SK-N-SH (cell line): Measurements from ENCODE around the gene INHBB. TPM values are rescaled to one million over a fixed set of nuclear protein-coding genes. Genes with fewer than 3 reads are reported as not detected.

Experiments
- CTCF ChIA-PET: fragments of 300-600, 350-600 bp; formaldehyde crosslinking; extraction: SDS; loops from one replicate; lab custom pipeline; 2021; lab: Yijun Ruan, JAX
- POLR2A ChIA-PET: fragments of 350-600 bp; sonication (Branson Sonifier 250); formaldehyde crosslinking; extraction: SDS; loops from one replicate; lab custom pipeline; 2020; ENCODE audit warnings: antibody characterized with exemption, inconsistent platforms; lab: Yijun Ruan, JAX
- DNase-seq: peaks from one replicate; pipeline ENCODE4 v3.0.0; 2012
- H2AFZ ChIP-seq: fragments of 200-600 bp; sonication (generic); 2 replicates; pipeline ENCODE4 v1.8.1; 2016; ENCODE audit warnings: antibody characterized with exemption, mild to moderate bottlenecking, low read depth
- H3F3A ChIP-seq: fragments of 200-600 bp; sonication (generic); replicated peaks from 2 replicates; pipeline ENCODE3; 2016; ENCODE audit warnings: antibody characterized with exemption, mild to moderate bottlenecking; ENCODE audit not compliant: insufficient read depth
- H3K27ac ChIP-seq, 2 experiments: fragments of 200-500 bp in 1 of 2; fragments of 200-600 bp in 1 of 2; sonication (Bioruptor generic) in 1 of 2; sonication (generic), shearing (Covaris generic) in 1 of 2; 2 replicates each; pipeline versions ENCODE4 v1.5.1 to v1.6.1; 2014 to 2016; ENCODE audit warnings: low read depth in 2 of 2, inconsistent platforms in 1 of 2, low read length in 1 of 2, mild to moderate bottlenecking in 1 of 2, mixed read lengths in 1 of 2
- H3K27me3 ChIP-seq: fragments of 200-600 bp; sonication (generic), shearing (Covaris generic); 2 replicates; pipeline ENCODE4 v1.6.1; 2016; ENCODE audit warnings: mixed run types; ENCODE audit not compliant: insufficient read depth
- H3K36me3 ChIP-seq, 2 experiments: fragments of 200-500 bp in 1 of 2; fragments of 200-600 bp in 1 of 2; sonication (Bioruptor generic) in 1 of 2; sonication (generic) in 1 of 2; replicated peaks in 1 of 2; 2 replicates each; pipeline versions ENCODE3 to v1.5.1; 2014 to 2016; ENCODE audit warnings: low read length in 1 of 2, mild to moderate bottlenecking in 1 of 2; ENCODE audit not compliant: insufficient read depth in 2 of 2, control insufficient read depth in 1 of 2
- H3K4me1 ChIP-seq, 2 experiments: fragments of 200-500 bp in 1 of 2; fragments of 200-600 bp in 1 of 2; sonication (Bioruptor generic) in 1 of 2; sonication (generic), shearing (Covaris generic) in 1 of 2; 2 replicates each; pipeline versions ENCODE4 v1.5.1 to v1.6.1; 2014 to 2016; ENCODE audit warnings: low read depth in 1 of 2, low read length in 1 of 2, mixed run types in 1 of 2; ENCODE audit not compliant: insufficient read depth in 2 of 2, control insufficient read depth in 1 of 2
- H3K4me2 ChIP-seq: fragments of 200-600 bp; sonication (generic), shearing (Covaris generic); 2 replicates; pipeline ENCODE4 v1.6.1; 2017; ENCODE audit warnings: mixed run types
- H3K4me3 ChIP-seq, 2 experiments: fragments of 200-500 bp in 1 of 2; fragments of 200-600 bp in 1 of 2; sonication (Bioruptor generic) in 1 of 2; sonication (generic), shearing (Covaris generic) in 1 of 2; 2 replicates each; pipeline versions ENCODE4 v1.5.1 to v1.8.1; 2014 to 2016; ENCODE audit warnings: low read depth in 2 of 2, inconsistent platforms in 1 of 2, low read length in 1 of 2, mild to moderate bottlenecking in 1 of 2, mixed read lengths in 1 of 2, moderate library complexity in 1 of 2
- H3K79me2 ChIP-seq: fragments of 200-600 bp; sonication (generic); 2 replicates; pipeline ENCODE4 v1.8.1; 2017; ENCODE audit warnings: mild to moderate bottlenecking; ENCODE audit not compliant: insufficient read depth
- H3K9ac ChIP-seq: fragments of 200-600 bp; sonication (generic); 2 replicates; pipeline ENCODE4 v1.6.1; 2017; ENCODE audit warnings: mixed run types
- H3K9me2 ChIP-seq: fragments of 200-600 bp; sonication (generic); 2 replicates; pipeline ENCODE4 v1.6.1; 2017; ENCODE audit warnings: mixed run types
- H3K9me3 ChIP-seq: fragments of 200-600 bp; sonication (generic); 2 replicates; pipeline ENCODE4 v1.6.1; 2017; ENCODE audit warnings: mixed run types, mild to moderate bottlenecking, moderate library complexity
- H4K20me1 ChIP-seq: fragments of 200-600 bp; sonication (generic); 2 replicates; pipeline ENCODE4 v1.6.1; 2017; ENCODE audit warnings: mild to moderate bottlenecking, mixed run types; ENCODE audit not compliant: insufficient read depth
- CHD2 ChIP-seq: fragments of 150-350 bp; IDR thresholded peaks from 2 replicates; pipeline ENCODE4 v1.6.1; 2018; ENCODE audit warnings: low read length; ENCODE audit not compliant: partially characterized antibody
- CTCF ChIP-seq: fragments of 200-600 bp; sonication (generic); IDR thresholded peaks from 2 replicates; pipeline ENCODE4 v1.6.1; 2017; ENCODE audit warnings: antibody characterized with exemption, mild to moderate bottlenecking, moderate library complexity
- FOSL2 ChIP-seq: IDR thresholded peaks from 2 replicates; pipeline ENCODE4 v1.4.0; 2012; ENCODE audit warnings: low read depth, mild to moderate bottlenecking, moderate library complexity, borderline replicate concordance
- GABPA ChIP-seq: IDR thresholded peaks from 2 replicates; pipeline ENCODE4 v1.4.0; 2012; ENCODE audit warnings: low read depth, mild to moderate bottlenecking
- JUND ChIP-seq: IDR thresholded peaks from 2 replicates; pipeline ENCODE4 v1.4.0; 2012
- NRF1 ChIP-seq: IDR thresholded peaks from 2 replicates; pipeline ENCODE4 v1.6.1; 2012; ENCODE audit warnings: low read depth, mild to moderate bottlenecking, low read length
- PBX3 ChIP-seq: IDR thresholded peaks from 2 replicates; pipeline ENCODE4; 2012
- RAD21 ChIP-seq: IDR thresholded peaks from 2 replicates; pipeline ENCODE4 v1.6.1; 2012; ENCODE audit warnings: mild to moderate bottlenecking, low read length
- RXRA ChIP-seq: IDR thresholded peaks from 2 replicates; pipeline ENCODE4 v1.4.0; 2012; ENCODE audit warnings: low read depth, mild to moderate bottlenecking, borderline replicate concordance
- TEAD4 ChIP-seq: IDR thresholded peaks from 2 replicates; pipeline ENCODE4 v1.4.0; 2012; ENCODE audit warnings: mild to moderate bottlenecking, borderline replicate concordance; ENCODE audit not compliant: insufficient read depth
- WGBS: methylation state at CpG from one replicate; pipeline ENCODE4 v1.1.6; 2017; ENCODE audit warnings: low lambda C conversion rate; 5-methylcytosine and 5-hydroxymethylcytosine counted together
- polyA plus RNA-seq, 3 experiments: library from polyadenylated mRNA; depleted of rRNA; stranded (reverse); fragments of >200 nt; gene quantifications; 2 replicates each; pipeline ENCODE4 v1.2.3, GENCODE V29; 2012

INHBB gene
- polyA plus RNA-seq, 1 of the 3 experiments (the other 2 are of a cell fraction), result 0.03 TPM

DNA sequence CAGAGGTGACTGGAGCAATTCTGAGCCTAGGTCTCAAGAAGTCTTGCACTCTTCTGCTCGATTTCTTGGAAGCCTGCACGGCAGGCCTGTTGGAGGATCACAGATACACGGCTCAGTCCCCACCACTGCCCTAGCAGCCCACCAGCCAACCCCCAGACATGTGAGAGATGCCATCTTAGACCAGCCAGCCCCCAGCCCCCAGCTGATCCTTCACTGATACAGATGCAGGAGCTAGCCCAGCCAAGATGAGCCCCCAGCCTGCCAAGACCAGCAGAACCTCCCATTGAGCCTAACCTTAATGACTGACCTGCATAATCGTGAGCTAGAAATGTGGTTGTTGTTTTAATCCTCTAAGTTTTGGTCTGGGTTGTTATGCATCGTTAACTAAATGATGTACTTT, 47.5 kb downstream of the INHBB start:
- Histone ChIP-seq H3K79me2 (no peaks in the 10 kb centered on the region), H3K9me3 (no peaks in the 10 kb centered on the region), H3K4me1 (peaks cover 0 to 12% of the 10 kb centered on the region in 2 experiments; a peak in 1 of 4 replicates), H3K36me3 (no peaks in the 10 kb centered on the region), H4K20me1 (no peaks in the 10 kb centered on the region), H3F3A (no peaks in the 10 kb centered on the region), H3K27me3 (no peaks in the 10 kb centered on the region), H2AFZ (no peak overlapping the region), H3K9ac (no peak overlapping the region), H3K4me2 (no peak overlapping the region), H3K27ac (no peak overlapping the region), H3K4me3 (no peak overlapping the region), H3K9me2 (no peaks in the 10 kb centered on the region)
- 41% methylated on average over 5 of the region's 5 CpGs for WGBS
- DNase-seq, result no peak
- no peak for TF ChIP-seq GABPA
- TF ChIP-seq RXRA, result no peak
- TF ChIP-seq CTCF, result no peak
- no peak for TF ChIP-seq NRF1
- no peak for TF ChIP-seq CHD2
- no peak for TF ChIP-seq JUND
- TF ChIP-seq PBX3, result no peak
- no peak for TF ChIP-seq TEAD4
- ChIA-PET POLR2A (no interaction called here), CTCF (interaction anchor here (1.2 kb wide), 1 partner anchor 50 kb away, joined by 4 read pairs; no protein-coding TSS in a partner anchor)

GRCh38 chr2:120394764-120395163, 48.8 kb downstream of the INHBB start:
- H3F3A ChIP-seq, result no peaks in the 10 kb centered on the region
- no peak for TF ChIP-seq RAD21
- no peak for TF ChIP-seq FOSL2
- no peak overlapping the region for H3K4me2 ChIP-seq
- POLR2A ChIA-PET, result no interaction called here
- CTCF ChIA-PET, result no interaction called here
- H3K79me2 ChIP-seq, result no peaks in the 10 kb centered on the region
- no peaks in the 10 kb centered on the region for H3K27me3 ChIP-seq
- H3K4me1 ChIP-seq, result peaks cover 0 to 12% of the 10 kb centered on the region in 2 experiments; a peak in 1 of 4 replicates
- H3K9ac ChIP-seq, result no peak overlapping the region
- no peak for DNase-seq
- 54% methylated on average over 8 of the region's 8 CpGs for WGBS
- H3K9me2 ChIP-seq, result no peaks in the 10 kb centered on the region
- no peak overlapping the region for H2AFZ ChIP-seq
- no peaks in the 10 kb centered on the region for H3K9me3 ChIP-seq
- no peaks in the 10 kb centered on the region for H4K20me1 ChIP-seq
- no peaks in the 10 kb centered on the region for H3K36me3 ChIP-seq
- H3K4me3 ChIP-seq, result no peak overlapping the region
- H3K27ac ChIP-seq, result no peak overlapping the region
